GM21367 (cell line): ENCODE measurements around the gene DTNBP1.

Experiments
- ATAC-seq: cut with Tn5 transposase; IDR thresholded peaks from one replicate; pipeline ENCODE4 v1.9.1; 2021; ENCODE audit not compliant: unreplicated experiment

Gene DTNBP1

GRCh38 chr6:15489261-15489962 is 173.4 kb downstream of the DTNBP1 start:
- no peak for ATAC-seq

- no peak for ATAC-seq
Measured at GRCh38 chr6:15487262-15487661, 175.6 kb downstream of the DTNBP1 start.

- no peak for ATAC-seq
Measured at GRCh38 chr6:15485936-15486335, 176.9 kb downstream of the DTNBP1 start.

GRCh38 chr6:15484821-15485220 is 178.0 kb downstream of the DTNBP1 start:
- ATAC-seq, result no peak

GRCh38 chr6:15484140-15484539 is 178.7 kb downstream of the DTNBP1 start:
- ATAC-seq, result no peak

- no peak for ATAC-seq
Measured at GRCh38 chr6:15483060-15483459, 179.8 kb downstream of the DTNBP1 start.

- ATAC-seq, result no peak
Measured at GRCh38 chr6:15481390-15482291, 181.2 kb downstream of the DTNBP1 start.

GRCh38 chr6:15480525-15480924 is 182.3 kb downstream of the DTNBP1 start:
- no peak for ATAC-seq

GRCh38 chr6:15479761-15480160 is 183.1 kb downstream of the DTNBP1 start:
- no peak for ATAC-seq

- ATAC-seq, result no peak
Measured at GRCh38 chr6:15477746-15478145, 185.1 kb downstream of the DTNBP1 start.

GRCh38 chr6:15476631-15477380 is 186.0 kb downstream of the DTNBP1 start:
- ATAC-seq, result no peak

GRCh38 chr6:15475872-15476271 is 187.0 kb downstream of the DTNBP1 start:
- ATAC-seq, result no peak

- no peak for ATAC-seq
Measured at GRCh38 chr6:15475261-15475660, 187.6 kb downstream of the DTNBP1 start.

GRCh38 chr6:15474196-15474595 is 188.6 kb downstream of the DTNBP1 start:
- ATAC-seq, result no peak

- ATAC-seq, result no peak
Measured at GRCh38 chr6:15473741-15474161, 189.1 kb downstream of the DTNBP1 start.

- no peak for ATAC-seq
Measured at GRCh38 chr6:15473174-15473573, 189.7 kb downstream of the DTNBP1 start.
